Measurements from ENCODE around the gene HS3ST4. TPM values are rescaled to one million over a fixed set of nuclear protein-coding genes. Genes with fewer than 3 reads are reported as not detected.

The HS3ST4 gene
- total RNA-seq, 6 donors from 2014 or later: 0.13 to 0.44 (median 0.17) TPM; not detected in 3

DNA sequence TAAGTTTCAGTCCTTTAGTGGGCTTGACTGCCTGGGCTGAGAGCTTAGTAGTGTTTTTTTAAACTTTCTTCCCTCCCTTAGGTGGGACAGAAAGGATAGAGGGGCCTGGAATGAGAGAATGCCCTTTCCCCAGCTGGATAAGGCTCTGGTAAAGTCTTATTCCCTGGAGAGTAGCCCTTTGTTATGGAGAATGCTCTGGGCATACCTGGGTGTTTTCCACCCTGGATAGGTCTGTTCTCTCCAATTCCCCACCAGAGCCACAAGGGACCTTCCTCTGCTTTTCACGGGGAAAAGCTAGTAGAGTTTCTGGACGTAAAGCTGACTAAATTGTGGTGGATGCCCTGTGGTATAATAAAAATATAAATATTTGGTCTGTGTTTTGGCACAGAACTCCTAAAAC lies 164.1 kb downstream of the HS3ST4 start:
- ATAC-seq (ENCODE audit: low FRiP score in 2 of 2) (no peak), DNase-seq (no peak)
- Histone ChIP-seq H3K27ac (no peak overlapping the region), H3K4me3 (no peak overlapping the region), H3K36me3 (no peaks in the 10 kb centered on the region), H3K9me3 (peaks cover 0 to 5% (median 0%) of the 10 kb centered on the region in 4 donors), H3K4me1 (no peaks in the 10 kb centered on the region), H3K27me3 (no peaks in the 10 kb centered on the region)
- TF ChIP-seq CTCF (IDR thresholded peaks at IDR 0.05) (no peak), POLR2A (IDR thresholded peaks at IDR 0.05) (no peak), EP300 (IDR thresholded peaks at IDR 0.05) (no peak), POLR2AphosphoS5 (IDR thresholded peaks at IDR 0.05) (no peak)
- 14 to 20% methylated on average over 2 of the region's 2 CpGs for WGBS, 2 donors

GRCh38 chr16:25859645-25860044 lies 167.9 kb downstream of the HS3ST4 start:
- Histone ChIP-seq H3K27me3 (no peaks in the 10 kb centered on the region), H3K36me3 (no peaks in the 10 kb centered on the region), H3K4me3 (no peak overlapping the region), H3K9me3 (peaks cover 0 to 5% (median 0%) of the 10 kb centered on the region in 4 donors), H3K4me1 (no peaks in the 10 kb centered on the region), H3K27ac (no peak overlapping the region)
- ATAC-seq (ENCODE audit: low FRiP score in 2 of 2) (peak in 1 of 2 donors; percentile 51), DNase-seq (no peak)
- 71 to 81% methylated on average over 3 of the region's 3 CpGs for WGBS, 2 donors
- TF ChIP-seq POLR2A (IDR thresholded peaks at IDR 0.05) (no peak), POLR2AphosphoS5 (IDR thresholded peaks at IDR 0.05) (no peak), EP300 (IDR thresholded peaks at IDR 0.05) (no peak), CTCF (IDR thresholded peaks at IDR 0.05) (no peak)

DNA sequence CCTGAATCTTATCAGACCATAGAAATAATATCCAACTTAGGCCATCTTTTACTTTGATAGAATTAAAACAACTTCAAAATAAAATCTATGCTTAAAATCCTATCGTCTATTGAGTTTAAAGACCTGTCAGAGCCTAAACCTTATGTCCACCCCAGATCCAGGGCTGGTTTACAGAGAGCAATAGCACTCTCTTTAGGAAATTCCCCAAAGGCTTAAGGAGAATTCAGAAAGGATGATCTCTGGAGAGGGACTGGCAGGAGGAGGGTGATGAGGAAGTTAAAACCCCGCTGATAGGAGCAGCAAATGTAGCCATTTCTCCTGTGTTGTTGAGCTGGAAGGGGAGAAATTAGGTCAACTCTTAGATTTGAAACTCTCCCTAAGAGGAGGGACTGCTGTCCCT lies 175.3 kb downstream of the HS3ST4 start:
- no peak overlapping the region for H3K4me3 ChIP-seq
- no peaks in the 10 kb centered on the region for H3K4me1 ChIP-seq
- H3K27ac ChIP-seq: no peak overlapping the region
- H3K27me3 ChIP-seq: no peaks in the 10 kb centered on the region
- ATAC-seq (ENCODE audit: low FRiP score in 2 of 2) (no peak), DNase-seq (no peak)
- no peaks in the 10 kb centered on the region for H3K36me3 ChIP-seq
- 56 to 71% methylated on average over 2 of the region's 2 CpGs for WGBS, 2 donors
- no peak for TF ChIP-seq CTCF (IDR thresholded peaks at IDR 0.05)
- TF ChIP-seq POLR2AphosphoS5 (IDR thresholded peaks at IDR 0.05): no peak
- no peak for TF ChIP-seq EP300 (IDR thresholded peaks at IDR 0.05)
- no peak for TF ChIP-seq POLR2A (IDR thresholded peaks at IDR 0.05)
- H3K9me3 ChIP-seq: no peaks in the 10 kb centered on the region

- no peak for TF ChIP-seq POLR2AphosphoS5 (IDR thresholded peaks at IDR 0.05)
- no peak for TF ChIP-seq POLR2A (IDR thresholded peaks at IDR 0.05)
- no peak for TF ChIP-seq EP300 (IDR thresholded peaks at IDR 0.05)
- no peak for TF ChIP-seq CTCF (IDR thresholded peaks at IDR 0.05)
- Histone ChIP-seq H3K9me3 (no peaks in the 10 kb centered on the region), H3K36me3 (no peaks in the 10 kb centered on the region), H3K4me1 (no peaks in the 10 kb centered on the region), H3K4me3 (no peak overlapping the region), H3K27me3 (no peaks in the 10 kb centered on the region), H3K27ac (no peak overlapping the region)
- no peak for ATAC-seq (ENCODE audit: low FRiP score in 2 of 2)
- DNase-seq: no peak
- 40 to 51% methylated on average over 6 of the region's 6 CpGs for WGBS, 2 donors
Observed at GRCh38 chr16:25868106-25868505, 176.3 kb downstream of the HS3ST4 start.

DNA sequence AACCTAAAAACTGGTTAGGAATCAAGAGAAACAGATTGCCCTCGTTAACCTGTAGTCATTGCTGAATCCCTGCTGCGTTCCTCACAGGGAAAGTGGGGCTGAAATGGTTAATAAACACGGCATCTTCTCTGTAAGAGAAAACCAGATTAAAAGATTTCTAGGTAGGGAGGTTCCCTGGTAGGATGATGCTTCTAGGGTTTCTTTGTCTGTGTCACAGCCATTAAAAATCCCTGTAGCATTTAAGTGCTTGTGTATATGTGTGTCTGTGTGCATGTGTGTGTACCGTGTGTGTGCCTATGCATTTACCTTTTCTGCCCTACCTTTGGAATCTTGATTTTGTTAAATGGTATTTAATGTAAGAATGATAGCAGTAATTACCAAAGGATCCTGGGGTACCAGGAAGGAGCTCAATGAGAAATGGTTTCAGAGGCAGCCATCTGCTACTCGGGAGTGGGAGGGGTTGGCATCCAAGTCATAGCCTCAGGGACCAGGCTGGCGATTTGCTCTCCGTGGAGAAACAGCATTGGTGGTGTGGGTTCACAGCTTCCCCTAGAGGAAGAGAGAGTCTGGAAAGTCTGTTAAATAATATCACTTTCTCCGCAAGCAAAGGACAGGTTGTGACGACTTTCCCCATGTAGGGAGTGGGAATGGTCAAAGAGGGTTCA lies 177.1 kb downstream of the HS3ST4 start:
- Histone ChIP-seq H3K27ac (no peak overlapping the region), H3K4me1 (no peaks in the 10 kb centered on the region), H3K36me3 (no peaks in the 10 kb centered on the region), H3K9me3 (no peaks in the 10 kb centered on the region), H3K27me3 (no peaks in the 10 kb centered on the region), H3K4me3 (no peak overlapping the region)
- no peak for DNase-seq
- TF ChIP-seq POLR2AphosphoS5 (IDR thresholded peaks at IDR 0.05) (no peak), EP300 (IDR thresholded peaks at IDR 0.05) (no peak), POLR2A (IDR thresholded peaks at IDR 0.05) (no peak), CTCF (IDR thresholded peaks at IDR 0.05) (no peak)
- no peak for ATAC-seq (ENCODE audit: low FRiP score in 2 of 2)
- WGBS, 2 donors: 47 to 53% methylated on average over 9 of the region's 9 CpGs
